Astrocyte of the spinal cord (primary cell): Measurements from ENCODE around the gene NAT10.
A peak's percentile ranks its signal among the peaks of the same experiment; 100 is the strongest.

Experiments used
- DNase-seq: peaks from one replicate; pipeline ENCODE4 v3.0.0; 2011; ENCODE audit warnings: low read depth, low spot score
- H3K4me3 ChIP-seq: 2 replicates; pipeline ENCODE4 v1.5.1; 2011; ENCODE audit warnings: low read depth, mild to moderate bottlenecking, low read length, moderate library complexity
- in situ Hi-C: cut with HindIII; loops from 2 replicates; pipeline ENCODE4 v1.10.0; 2017; ENCODE audit warnings: low sequenced_read_pairs
- TF ChIP-seq, protein P1 (sequence below): IDR thresholded peaks from 2 replicates; pipeline ENCODE4 v1.5.1; 2012; ENCODE audit warnings: low read depth, mild to moderate bottlenecking, low read length, inconsistent platforms

The NAT10 gene

DNA sequence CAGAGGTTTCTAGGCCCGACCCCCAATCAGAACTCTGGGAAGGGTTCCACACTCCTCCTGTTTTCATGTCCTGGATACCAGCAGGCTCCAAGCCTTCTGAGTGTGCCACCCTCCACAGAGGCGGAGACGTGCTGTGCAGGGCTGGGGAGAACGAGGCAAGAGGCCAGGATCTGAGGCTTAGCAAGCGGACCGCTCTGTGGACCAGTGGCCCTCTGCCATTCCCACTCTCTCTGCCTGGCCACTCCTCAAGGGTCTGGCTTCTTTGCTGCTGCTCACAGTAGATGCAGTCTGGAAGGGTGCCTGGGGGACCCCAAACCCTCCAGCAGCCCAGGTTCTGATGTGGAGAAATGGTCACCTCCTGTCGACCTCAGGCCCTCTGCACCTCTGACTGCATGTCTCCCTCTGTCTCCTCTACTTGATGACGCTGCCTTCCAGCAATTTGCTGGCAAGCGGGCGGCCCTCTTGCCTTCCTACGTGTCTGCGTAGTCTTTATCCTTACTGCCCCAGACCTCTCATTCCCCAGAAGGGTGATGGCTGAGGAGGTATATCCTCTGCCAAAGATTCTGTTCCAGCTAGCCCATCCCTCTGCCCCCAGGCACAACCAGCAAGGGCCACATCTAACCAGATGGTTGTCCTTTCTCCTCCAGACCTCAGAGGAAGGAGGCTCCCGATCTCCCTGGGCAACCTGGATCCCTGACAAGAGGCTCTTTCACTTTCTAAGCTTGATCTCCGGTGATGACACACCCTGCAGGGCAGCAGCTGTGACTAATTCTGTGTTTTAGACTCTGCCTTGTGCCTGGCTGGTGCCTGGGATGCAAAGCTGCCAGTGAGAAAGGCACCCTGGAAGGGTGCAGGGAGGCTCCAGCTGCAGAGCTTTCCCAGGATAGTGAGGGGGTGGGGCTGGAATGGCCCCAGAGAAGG lies 87.3 kb downstream of the NAT10 start:
- TF ChIP-seq, protein P1, sequence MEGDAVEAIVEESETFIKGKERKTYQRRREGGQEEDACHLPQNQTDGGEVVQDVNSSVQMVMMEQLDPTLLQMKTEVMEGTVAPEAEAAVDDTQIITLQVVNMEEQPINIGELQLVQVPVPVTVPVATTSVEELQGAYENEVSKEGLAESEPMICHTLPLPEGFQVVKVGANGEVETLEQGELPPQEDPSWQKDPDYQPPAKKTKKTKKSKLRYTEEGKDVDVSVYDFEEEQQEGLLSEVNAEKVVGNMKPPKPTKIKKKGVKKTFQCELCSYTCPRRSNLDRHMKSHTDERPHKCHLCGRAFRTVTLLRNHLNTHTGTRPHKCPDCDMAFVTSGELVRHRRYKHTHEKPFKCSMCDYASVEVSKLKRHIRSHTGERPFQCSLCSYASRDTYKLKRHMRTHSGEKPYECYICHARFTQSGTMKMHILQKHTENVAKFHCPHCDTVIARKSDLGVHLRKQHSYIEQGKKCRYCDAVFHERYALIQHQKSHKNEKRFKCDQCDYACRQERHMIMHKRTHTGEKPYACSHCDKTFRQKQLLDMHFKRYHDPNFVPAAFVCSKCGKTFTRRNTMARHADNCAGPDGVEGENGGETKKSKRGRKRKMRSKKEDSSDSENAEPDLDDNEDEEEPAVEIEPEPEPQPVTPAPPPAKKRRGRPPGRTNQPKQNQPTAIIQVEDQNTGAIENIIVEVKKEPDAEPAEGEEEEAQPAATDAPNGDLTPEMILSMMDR, result no peak
- DNase-seq, result peak; percentile 96
- in situ Hi-C loops, result no loop called here
- H3K4me3 ChIP-seq, result no peak overlapping the region

DNA sequence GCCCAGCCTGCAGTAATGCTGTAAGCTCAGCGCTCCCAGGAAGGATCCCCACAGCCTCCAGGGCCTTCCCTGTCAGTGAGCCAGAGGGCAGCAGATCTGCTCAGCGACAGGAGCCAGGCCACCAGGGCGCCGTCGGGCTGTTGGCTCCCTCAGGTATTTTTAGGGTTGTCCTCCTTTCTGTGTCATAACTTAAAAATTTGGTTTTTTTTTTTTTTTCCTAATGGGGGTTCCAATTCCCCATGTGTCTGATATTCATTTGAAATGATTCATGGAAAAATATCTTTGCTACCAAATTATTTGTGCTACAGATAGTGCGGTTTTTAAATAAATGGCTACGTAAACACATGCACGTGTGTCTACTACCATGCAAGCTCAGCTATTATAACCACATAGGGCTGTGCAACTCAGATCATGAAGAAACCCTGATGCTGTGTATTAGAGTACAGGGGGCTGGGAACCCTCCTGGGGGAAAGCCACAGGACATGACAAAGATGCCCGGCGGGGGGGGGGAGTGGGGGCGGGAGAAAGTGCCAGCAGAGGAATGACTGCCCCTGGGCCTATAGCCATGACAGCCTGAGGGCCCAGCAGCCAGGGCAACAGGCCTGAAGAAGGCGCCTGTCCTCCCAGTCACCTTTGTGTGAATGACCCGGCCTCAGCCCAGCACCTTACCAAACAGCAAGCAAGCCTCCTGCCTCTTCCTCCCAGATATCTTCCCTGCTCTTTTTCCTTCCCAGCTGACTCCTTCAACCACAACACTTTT lies 89.3 kb downstream of the NAT10 start:
- no peak overlapping the region for H3K4me3 ChIP-seq
- in situ Hi-C loops, result no loop called here
- no peak for DNase-seq
- TF ChIP-seq, protein P1, result peak; percentile 1
